Type B pancreatic cell (in vitro differentiated cells): ENCODE data around the gene LSS. TPM values are rescaled to one million over a fixed set of nuclear protein-coding genes. Genes with fewer than 3 reads are reported as not detected.

Experiments used
- DNase-seq: peaks from one replicate; pipeline ENCODE4 v3.0.0; 2021; ENCODE audit warnings: mixed read lengths; ENCODE audit not compliant: unreplicated experiment; ENCODE audit errors: extremely low spot score
- H3K27ac Mint-ChIP-seq: 2 replicates; pipeline ENCODE4 v1.8.0; 2021; ENCODE audit warnings: mild to moderate bottlenecking, mixed read lengths
- H3K27me3 Mint-ChIP-seq: 2 replicates; pipeline ENCODE4 v1.8.0; 2021; ENCODE audit warnings: mixed read lengths
- H3K36me3 Mint-ChIP-seq: 2 replicates; pipeline ENCODE4 v1.8.0; 2021; ENCODE audit warnings: mixed read lengths
- H3K4me1 Mint-ChIP-seq: one replicate; pipeline ENCODE4 v1.8.0; 2021; ENCODE audit warnings: mixed read lengths; ENCODE audit not compliant: unreplicated experiment
- H3K4me3 Mint-ChIP-seq: 2 replicates; pipeline ENCODE4 v1.8.0; 2021; ENCODE audit warnings: mild to moderate bottlenecking, mixed read lengths
- H3K9me3 Mint-ChIP-seq: 2 replicates; pipeline ENCODE4 v1.8.0; 2021; ENCODE audit warnings: mixed read lengths
- CTCF ChIP-seq: fragments of 200-600 bp; sonication (generic); conservative IDR thresholded peaks from 2 replicates; pipeline ENCODE4 v1.5.0; 2021; ENCODE audit warnings: antibody characterized with exemption, mild to moderate bottlenecking
- total RNA-seq: library from RNA; stranded (reverse); gene quantifications from 2 replicates; pipeline ENCODE4 v1.2.1, GENCODE V29; 2021; ENCODE audit warnings: low replicate concordance

Gene LSS
- total RNA-seq, 1 donor from 2014 or later: 70.2 TPM

- Mint-ChIP-seq H3K9me3 (no peaks in the 10 kb centered on the region), H3K36me3 (no peaks in the 10 kb centered on the region), H3K27ac (peak overlapping the region; percentile 51), H3K4me3 (no peak overlapping the region), H3K27me3 (no peaks in the 10 kb centered on the region), H3K4me1 (no peaks in the 10 kb centered on the region)
- no peak for TF ChIP-seq CTCF
- DNase-seq: no peak
Measured at GRCh38 chr21:46211786-46212720, 16.5 kb downstream of the LSS start.

- Mint-ChIP-seq H3K4me3 (no peak overlapping the region), H3K4me1 (no peaks in the 10 kb centered on the region), H3K27ac (peak overlapping the region; percentile 51), H3K27me3 (no peaks in the 10 kb centered on the region), H3K36me3 (no peaks in the 10 kb centered on the region), H3K9me3 (no peaks in the 10 kb centered on the region)
- no peak for DNase-seq
- TF ChIP-seq CTCF: no peak
Measured at GRCh38 chr21:46211376-46211775, 17.2 kb downstream of the LSS start.

GRCh38 chr21:46210378-46211136, 18.0 kb downstream of the LSS start:
- no peaks in the 10 kb centered on the region for H3K4me1 Mint-ChIP-seq
- no peak overlapping the region for H3K27ac Mint-ChIP-seq
- no peak overlapping the region for H3K4me3 Mint-ChIP-seq
- no peaks in the 10 kb centered on the region for H3K36me3 Mint-ChIP-seq
- TF ChIP-seq CTCF: no peak
- no peak for DNase-seq
- no peaks in the 10 kb centered on the region for H3K27me3 Mint-ChIP-seq
- no peaks in the 10 kb centered on the region for H3K9me3 Mint-ChIP-seq

- no peak for TF ChIP-seq CTCF
- Mint-ChIP-seq H3K4me3 (no peak overlapping the region), H3K27ac (no peak overlapping the region), H3K4me1 (no peaks in the 10 kb centered on the region), H3K36me3 (no peaks in the 10 kb centered on the region), H3K27me3 (no peaks in the 10 kb centered on the region), H3K9me3 (no peaks in the 10 kb centered on the region)
- DNase-seq: no peak
Measured at GRCh38 chr21:46208761-46209721, 19.5 kb downstream of the LSS start.

- no peak overlapping the region for H3K4me3 Mint-ChIP-seq
- no peak for TF ChIP-seq CTCF
- no peaks in the 10 kb centered on the region for H3K36me3 Mint-ChIP-seq
- no peaks in the 10 kb centered on the region for H3K27me3 Mint-ChIP-seq
- no peaks in the 10 kb centered on the region for H3K9me3 Mint-ChIP-seq
- no peaks in the 10 kb centered on the region for H3K4me1 Mint-ChIP-seq
- DNase-seq: no peak
- no peak overlapping the region for H3K27ac Mint-ChIP-seq
Measured at GRCh38 chr21:46207920-46208591, 20.5 kb downstream of the LSS start.
